HG03565 (cell line): ENCODE results near the gene PRKN.

Experiments
- ATAC-seq: cut with Tn5 transposase; IDR thresholded peaks from one replicate; pipeline ENCODE4 v1.9.1; 2021; ENCODE audit warnings: mild to moderate bottlenecking, moderate library complexity; ENCODE audit not compliant: unreplicated experiment

PRKN gene

GRCh38 chr6:161644521-161644920 lies 1083.0 kb downstream of the PRKN start:
- ATAC-seq = no peak

GRCh38 chr6:161641175-161641574 lies 1086.4 kb downstream of the PRKN start:
- ATAC-seq = no peak

- ATAC-seq = no peak
These were observed 1087.8 kb downstream of the PRKN start for GRCh38 chr6:161639772-161640171.

DNA sequence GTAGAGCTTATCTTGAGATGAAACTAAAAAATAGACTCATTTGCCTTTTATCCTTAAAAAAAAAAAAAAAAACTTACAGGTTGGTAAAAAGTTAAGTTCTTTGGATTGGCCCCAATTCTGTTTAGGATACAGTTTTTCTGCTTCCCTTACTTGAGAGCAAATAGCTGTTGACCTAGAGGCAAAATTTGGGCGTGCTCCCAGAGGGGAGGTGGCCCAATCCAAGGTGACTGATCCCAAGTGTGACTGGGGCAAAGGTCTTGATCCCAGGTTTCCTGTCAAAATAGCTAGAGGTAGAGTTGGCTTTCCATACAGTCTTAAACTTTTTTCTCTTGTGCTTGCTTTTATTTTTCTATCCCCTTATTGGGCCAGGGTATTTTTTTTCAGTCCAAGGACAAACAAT lies 1089.9 kb downstream of the PRKN start:
- ATAC-seq = no peak

- ATAC-seq = no peak
These were observed 1090.6 kb downstream of the PRKN start for GRCh38 chr6:161636882-161637430.

DNA sequence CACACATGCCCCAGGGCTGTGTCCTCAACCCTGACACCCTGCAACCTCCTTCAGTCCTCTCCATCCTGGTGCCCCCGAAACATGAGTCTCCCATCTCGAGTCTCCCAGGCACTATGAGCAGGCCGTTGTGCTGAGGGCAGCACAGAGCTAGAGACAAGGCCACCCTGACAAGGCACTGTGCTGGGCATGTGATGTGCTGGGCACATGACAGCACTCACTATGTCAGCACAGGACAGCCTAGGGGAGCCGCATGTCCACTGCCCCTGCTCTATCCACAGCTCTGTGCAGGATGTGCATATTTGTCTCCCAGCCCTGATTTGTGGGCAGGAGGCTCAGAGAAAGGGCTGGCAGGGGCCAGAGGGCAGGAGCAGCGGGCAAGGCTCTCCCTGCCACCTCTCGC lies 1091.6 kb downstream of the PRKN start:
- no peak for ATAC-seq

GRCh38 chr6:161634916-161635315 lies 1092.7 kb downstream of the PRKN start:
- no peak for ATAC-seq

- no peak for ATAC-seq
These were observed 1095.8 kb downstream of the PRKN start for GRCh38 chr6:161631676-161632194.

DNA sequence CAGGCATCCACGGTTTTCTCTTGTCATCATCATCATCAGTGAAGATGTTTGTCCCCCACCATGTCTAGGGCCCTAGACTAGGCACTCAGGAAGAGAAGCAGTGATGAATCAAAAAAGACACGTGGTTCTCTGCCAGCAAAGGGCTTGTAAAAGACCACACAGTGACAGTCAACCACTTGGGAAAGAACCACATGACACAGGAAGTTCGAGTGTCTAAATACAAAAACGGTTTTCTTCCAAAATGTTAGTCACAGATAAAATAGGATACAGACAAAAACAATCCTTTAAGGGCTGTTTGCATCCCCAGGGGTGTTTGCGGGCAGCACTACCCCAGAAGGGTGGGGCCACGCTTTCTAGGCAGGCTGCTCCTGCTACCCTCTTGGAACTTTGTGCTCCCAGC lies 1096.9 kb downstream of the PRKN start:
- no peak for ATAC-seq

DNA sequence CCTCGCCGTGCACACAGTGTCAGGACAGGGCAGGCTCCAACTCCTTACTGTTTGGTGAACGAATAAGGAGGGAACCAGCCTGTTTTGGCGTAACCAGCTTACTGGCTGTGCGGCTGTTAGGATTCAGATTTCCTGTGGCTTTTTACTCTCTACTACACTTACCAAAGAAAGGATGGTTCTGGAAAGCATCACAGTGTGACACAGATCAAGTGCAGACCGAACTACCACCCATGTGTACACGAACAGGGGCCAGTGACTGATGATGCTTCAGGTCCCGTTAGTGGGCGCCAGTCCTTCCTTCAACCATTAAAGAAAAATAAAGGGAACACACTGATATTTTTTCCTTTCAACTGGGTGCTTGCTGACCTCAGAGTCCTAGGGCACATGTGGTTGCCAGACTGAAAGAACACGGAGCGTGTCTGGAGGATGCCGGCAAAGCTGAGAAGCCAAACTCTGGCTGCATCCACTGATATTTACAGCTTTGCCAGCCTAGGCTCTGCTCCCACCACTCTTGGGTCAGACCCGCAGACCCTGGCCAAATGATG lies 1101.4 kb downstream of the PRKN start:
- ATAC-seq = no peak

- ATAC-seq = no peak
These were observed 1103.5 kb downstream of the PRKN start for GRCh38 chr6:161624111-161624510.

DNA sequence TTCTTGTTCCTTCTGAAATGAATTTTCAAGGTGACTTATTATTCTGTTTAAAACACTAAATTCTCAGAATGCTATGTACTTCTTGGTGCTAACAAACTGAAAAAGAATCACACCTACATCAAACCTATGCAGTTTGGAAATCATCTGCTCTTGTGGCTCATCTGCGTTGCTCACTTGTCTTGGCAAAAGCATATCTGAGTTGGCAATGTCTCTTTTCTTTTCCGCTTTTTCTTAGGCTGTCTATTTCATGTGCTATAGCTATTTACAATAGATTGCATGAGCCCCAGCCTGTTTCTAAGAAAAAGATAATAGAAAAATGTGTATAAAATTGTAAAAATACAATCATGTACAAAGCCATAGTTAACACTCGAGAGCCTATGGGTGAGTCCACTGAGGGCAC lies 1104.8 kb downstream of the PRKN start:
- no peak for ATAC-seq

GRCh38 chr6:161618831-161619454 lies 1108.6 kb downstream of the PRKN start:
- ATAC-seq = no peak

DNA sequence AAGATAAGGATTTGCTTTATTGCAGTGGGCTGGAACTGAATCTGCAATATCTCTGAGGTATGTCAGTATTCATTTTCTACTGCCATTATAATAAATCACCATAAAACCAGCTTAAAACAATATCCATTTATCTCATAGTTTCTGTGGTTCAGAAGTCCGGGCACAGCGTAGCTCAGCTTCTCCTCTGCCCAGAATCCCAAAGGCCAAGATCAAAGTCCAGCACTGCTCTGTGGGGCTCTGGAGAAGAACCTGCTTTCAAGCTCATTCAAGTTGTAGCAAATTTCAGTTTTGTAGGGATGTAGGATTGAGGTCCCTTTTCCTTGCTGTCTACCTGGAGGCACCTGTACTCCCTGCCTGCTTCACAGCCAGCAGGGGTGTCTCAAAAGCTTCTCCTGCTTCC lies 1113.9 kb downstream of the PRKN start:
- ATAC-seq = no peak

DNA sequence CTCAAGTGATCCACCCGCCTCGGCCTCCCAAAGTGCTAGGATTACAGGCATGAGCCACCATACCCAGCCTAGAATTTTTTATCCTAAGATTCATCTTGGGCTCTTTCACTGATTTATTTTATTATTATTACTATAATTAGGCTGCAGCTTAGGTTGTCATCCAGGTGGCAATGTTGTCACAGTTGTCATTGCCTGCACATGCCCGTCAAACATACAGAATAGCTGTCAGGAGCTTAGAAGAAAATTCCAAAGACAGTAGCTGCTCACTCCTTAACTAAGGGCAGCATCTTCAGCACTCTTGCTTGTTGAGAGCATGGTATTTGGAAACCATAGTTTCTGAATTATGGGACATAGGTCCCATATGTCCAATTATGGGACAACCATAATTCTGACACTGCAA lies 1118.8 kb downstream of the PRKN start:
- no peak for ATAC-seq

DNA sequence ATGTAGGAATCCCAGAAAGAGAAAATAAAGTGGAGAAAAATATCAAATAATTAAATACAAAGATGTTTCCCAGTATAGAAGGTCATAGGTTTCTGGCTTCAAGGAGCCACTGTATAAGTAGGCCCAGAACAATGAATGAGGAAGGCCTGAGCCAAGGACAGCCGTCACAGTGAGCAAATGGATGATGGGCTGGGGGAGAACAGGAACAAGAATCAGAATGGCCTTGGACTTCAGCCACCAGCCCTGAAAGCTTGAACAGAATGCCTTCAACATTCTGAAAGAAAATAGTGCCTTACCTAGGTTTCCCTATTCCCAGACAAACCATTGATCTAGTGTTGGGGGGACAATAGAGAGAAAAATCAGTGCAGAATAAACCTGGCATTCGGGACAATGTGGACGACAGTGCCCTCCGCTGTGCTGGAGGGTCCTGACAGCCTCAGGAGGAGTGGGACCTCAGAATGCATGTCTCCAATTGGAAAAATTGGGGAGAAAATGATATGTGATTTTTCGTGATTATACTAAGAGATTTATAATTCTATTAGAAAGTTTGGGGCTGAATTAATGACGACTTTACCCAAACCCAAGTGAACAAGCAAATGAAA lies 1119.8 kb downstream of the PRKN start:
- ATAC-seq = no peak

DNA sequence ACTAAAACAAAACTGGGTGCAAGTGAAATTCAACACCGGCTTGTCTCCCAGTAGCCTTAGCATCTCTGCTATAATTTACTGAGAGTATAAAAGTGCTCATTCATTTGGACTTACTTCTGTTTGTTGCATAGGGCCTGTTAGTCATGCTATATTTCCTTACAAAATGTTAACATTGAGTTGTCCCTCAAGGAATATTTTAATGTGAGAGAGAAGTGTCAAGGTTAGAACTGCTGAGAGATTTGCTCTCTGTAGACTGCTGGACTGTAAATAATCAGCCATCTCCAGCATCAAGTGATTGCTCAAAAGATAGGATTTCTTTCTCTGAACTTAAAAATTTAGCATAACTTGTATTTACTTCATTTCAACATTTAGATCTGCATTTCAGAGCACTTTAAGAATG lies 1125.2 kb downstream of the PRKN start:
- ATAC-seq = no peak

DNA sequence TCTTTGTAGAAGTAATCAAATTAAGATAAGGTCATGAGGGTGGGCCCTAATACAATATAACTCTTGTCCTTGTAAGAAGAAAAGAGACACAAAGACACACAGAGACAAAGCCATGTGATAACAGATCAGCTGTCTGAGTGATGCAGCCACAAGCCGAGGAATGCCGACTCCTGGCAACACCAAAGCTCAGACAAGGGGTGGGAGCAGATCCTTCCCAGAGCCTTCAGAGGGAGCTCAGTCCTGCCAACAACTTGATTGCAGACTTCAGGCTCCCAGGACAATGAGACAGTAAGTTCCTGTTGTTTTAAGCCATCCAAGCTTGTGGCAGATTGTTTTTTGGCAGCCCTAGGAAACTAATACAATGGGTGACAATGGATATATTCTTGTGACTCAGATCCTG lies 1128.7 kb downstream of the PRKN start:
- no peak for ATAC-seq

GRCh38 chr6:161596807-161597520 lies 1130.6 kb downstream of the PRKN start:
- no peak for ATAC-seq

GRCh38 chr6:161594412-161594811 lies 1133.2 kb downstream of the PRKN start:
- ATAC-seq = no peak

GRCh38 chr6:161590961-161591627 lies 1136.5 kb downstream of the PRKN start:
- no peak for ATAC-seq
